Activated T-cell treated with anti-CD3 and anti-CD28 coated beads, Interleukin-2, amount 50 U/mL, for 48 hours (primary cell): Measurements from ENCODE around the gene CRYBB2.
"Not testable (repeated sequence)": the region's sequence is repeated elsewhere in the genome, so short reads cannot be mapped to it uniquely, and the experiment has no call there.

Experiments used
- DNase-seq, 2 experiments: peaks; one replicate each; pipeline ENCODE4 v3.0.0-alpha.2; 2020

CRYBB2 gene

GRCh38 chr22:25235547-25236290 is 16.3 kb downstream of the CRYBB2 start:
- peak; percentile 82 to 85 for DNase-seq

GRCh38 chr22:25236417-25236816 is 17.0 kb downstream of the CRYBB2 start:
- no peak for DNase-seq

- no peak for DNase-seq
Measured at GRCh38 chr22:25237503-25237902, 18.1 kb downstream of the CRYBB2 start.

GRCh38 chr22:25238058-25238457 is 18.6 kb downstream of the CRYBB2 start:
- not testable (repeated sequence) for DNase-seq

GRCh38 chr22:25255169-25255568 is 35.7 kb downstream of the CRYBB2 start:
- DNase-seq = not testable (repeated sequence)

- not testable (repeated sequence) for DNase-seq
Measured at GRCh38 chr22:25267567-25267966, 48.1 kb downstream of the CRYBB2 start.

GRCh38 chr22:25268902-25269301 is 49.5 kb downstream of the CRYBB2 start:
- DNase-seq = not testable (repeated sequence)

GRCh38 chr22:25270061-25270460 is 50.6 kb downstream of the CRYBB2 start:
- DNase-seq = not testable (repeated sequence)

GRCh38 chr22:25273231-25273630 is 53.8 kb downstream of the CRYBB2 start:
- not testable (repeated sequence) for DNase-seq

GRCh38 chr22:25273928-25274327 is 54.5 kb downstream of the CRYBB2 start:
- not testable (repeated sequence) for DNase-seq

- not testable (repeated sequence) for DNase-seq
Measured at GRCh38 chr22:25280118-25280517, 60.7 kb downstream of the CRYBB2 start.
